Measurements from ENCODE around the gene NRAS.

NRAS gene

GRCh38 chr1:114671011-114671938 lies 45.3 kb downstream of the NRAS start:
- Mint-ChIP-seq H3K9me3 (no peaks in the 10 kb centered on the region), H3K4me1 (peaks cover 9% of the 10 kb centered on the region)
- DNase-seq, result no peak

GRCh38 chr1:114670083-114671010 lies 46.2 kb downstream of the NRAS start:
- Mint-ChIP-seq H3K27me3 (peaks cover 38% of the 10 kb centered on the region), H3K27ac (peak overlapping the region in 1 of 2 donors; percentile 79), H3K4me1 (peaks cover 9% of the 10 kb centered on the region), H3K9me3 (no peaks in the 10 kb centered on the region), H3K4me3 (peak overlapping the region; percentile 92 to 94)
- DNase-seq (peak in 1 of 2 donors; percentile 81), ATAC-seq (peak; percentile 97)

More at GRCh38 chr1:114671011-114671938, 45.3 kb downstream of the NRAS start:
- ATAC-seq, result no peak
- no peak overlapping the region for H3K4me3 Mint-ChIP-seq
- H3K27ac Mint-ChIP-seq, result no peak overlapping the region
- H3K27me3 Mint-ChIP-seq, result peaks cover 39% of the 10 kb centered on the region

DNA sequence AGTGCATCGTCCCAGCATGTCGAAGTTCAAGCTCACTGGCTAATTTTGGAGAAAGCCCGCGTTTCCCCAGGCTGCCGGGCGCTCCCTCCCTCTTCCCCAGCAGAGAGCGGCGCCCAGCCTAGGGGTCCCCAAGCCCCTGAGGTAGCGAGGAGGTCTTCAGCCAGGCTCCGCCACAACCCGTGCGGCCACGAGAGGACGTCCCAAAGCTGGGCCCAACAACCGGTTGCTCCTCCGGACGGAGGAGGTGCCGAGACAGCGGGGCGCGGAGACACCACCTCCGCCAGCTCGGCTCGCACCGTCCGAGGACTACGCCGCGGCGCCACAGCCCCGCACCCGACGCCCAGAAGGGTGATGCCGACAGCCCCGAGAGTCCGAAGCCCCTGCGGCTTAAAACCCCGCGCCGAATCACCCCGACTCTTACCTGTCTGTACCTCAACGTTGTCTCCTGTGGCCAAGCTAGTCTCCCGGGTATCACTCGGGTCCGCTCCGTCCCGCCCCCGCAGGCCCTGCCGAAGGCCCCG lies 46.9 kb downstream of the NRAS start, which contains the start of gene DENND2C:
Gene DENND2C, minus strand, starts transcription at position 488 of the 521 bp plus-strand sequence. CDS start 44,065 bp downstream, outside the sequence.
- Mint-ChIP-seq H3K4me1 (peaks cover 9% of the 10 kb centered on the region), H3K4me3 (peak within 1 kb of the TSS; percentile 92 to 94), H3K27ac (peak within 1 kb of the TSS in 1 of 2 donors; percentile 79), H3K9me3 (no peaks in the 10 kb centered on the region), H3K27me3 (peaks cover 34% of the 10 kb centered on the region)
- DNase-seq (peak in 1 of 2 donors; percentile 78), ATAC-seq (peak; percentile 83)

GRCh38 chr1:114668784-114669561 lies 47.6 kb downstream of the NRAS start:
- ATAC-seq (no peak), DNase-seq (no peak)
- peaks cover 29% of the 10 kb centered on the region for H3K27me3 Mint-ChIP-seq
- H3K4me3 Mint-ChIP-seq, result peak overlapping the region; percentile 92 to 94
- H3K9me3 Mint-ChIP-seq, result no peaks in the 10 kb centered on the region
- H3K27ac Mint-ChIP-seq, result peak overlapping the region in 1 of 2 donors; percentile 6
- H3K4me1 Mint-ChIP-seq, result peaks cover 9% of the 10 kb centered on the region

DNA sequence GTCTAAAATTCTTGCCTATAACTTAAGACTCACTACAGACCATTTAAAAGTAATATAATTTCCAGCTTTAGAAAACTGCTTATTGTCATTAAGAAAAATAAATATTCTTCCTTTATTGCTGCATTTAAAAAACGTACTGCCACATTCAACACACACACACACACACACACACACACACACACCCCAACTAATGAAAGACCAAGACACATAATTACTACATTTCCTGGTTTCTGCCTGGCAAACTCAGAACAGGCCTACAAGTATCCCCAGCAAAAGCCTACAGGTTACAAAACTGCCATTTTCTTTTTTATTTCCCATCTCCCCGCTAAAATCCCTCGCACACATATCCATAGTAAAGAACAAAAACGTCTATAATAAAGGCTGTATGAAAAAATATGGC lies 48.2 kb downstream of the NRAS start:
- Mint-ChIP-seq H3K27ac (no peak overlapping the region), H3K9me3 (no peaks in the 10 kb centered on the region), H3K4me1 (peaks cover 9% of the 10 kb centered on the region), H3K4me3 (no peak overlapping the region), H3K27me3 (peaks cover 29% of the 10 kb centered on the region)
- no peak for ATAC-seq
- no peak for DNase-seq

GRCh38 chr1:114666954-114667353 lies 49.6 kb downstream of the NRAS start:
- DNase-seq (no peak), ATAC-seq (no peak)
- Mint-ChIP-seq H3K9me3 (no peaks in the 10 kb centered on the region), H3K4me3 (no peak overlapping the region), H3K27me3 (peaks cover 29% of the 10 kb centered on the region), H3K4me1 (peaks cover 9% of the 10 kb centered on the region), H3K27ac (no peak overlapping the region)

DNA sequence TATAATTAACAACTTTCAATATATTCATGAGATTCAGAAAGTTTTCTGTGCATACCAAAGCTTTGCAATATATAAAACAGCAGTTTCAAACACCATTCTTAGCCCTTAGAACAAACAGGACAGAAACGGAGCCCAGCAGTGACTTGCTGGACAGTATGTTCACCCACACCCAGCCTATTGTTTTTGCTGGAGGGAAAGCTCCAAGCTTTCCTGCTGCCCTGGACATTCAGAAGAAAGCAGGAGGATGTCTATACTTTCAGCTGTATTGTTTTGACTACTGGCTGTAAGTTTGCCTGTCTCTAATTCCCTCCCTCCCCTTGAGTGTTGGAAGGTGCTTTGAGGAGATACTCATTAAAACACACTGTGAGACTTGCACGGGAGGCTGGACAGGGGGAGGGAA lies 56.3 kb downstream of the NRAS start:
- no peaks in the 10 kb centered on the region for H3K9me3 Mint-ChIP-seq
- DNase-seq, result no peak
- H3K27ac Mint-ChIP-seq, result no peak overlapping the region
- H3K4me3 Mint-ChIP-seq, result no peak overlapping the region
- H3K4me1 Mint-ChIP-seq, result no peaks in the 10 kb centered on the region
- no peaks in the 10 kb centered on the region for H3K27me3 Mint-ChIP-seq
- ATAC-seq, result no peak
